GM12865 (cell line): ENCODE results near the gene NPC1.
"Not testable (repeated sequence)": the region's sequence is repeated elsewhere in the genome, so short reads cannot be mapped to it uniquely, and the experiment has no call there.

Source experiments
- DNase-seq: peaks from one replicate; pipeline ENCODE4 v3.0.0; 2010; ENCODE audit warnings: low read depth
- H3K4me3 ChIP-seq: 2 replicates; pipeline ENCODE4 v1.5.1; 2011; ENCODE audit warnings: mild to moderate bottlenecking, low read depth, low read length, control low read depth
- CTCF ChIP-seq: IDR thresholded peaks from 2 replicates; pipeline ENCODE4 v1.5.1; 2011; ENCODE audit warnings: low read length, control low read depth, low read depth, inconsistent platforms; ENCODE audit not compliant: insufficient read depth; ENCODE audit errors: missing control alignments

NPC1 gene

DNA sequence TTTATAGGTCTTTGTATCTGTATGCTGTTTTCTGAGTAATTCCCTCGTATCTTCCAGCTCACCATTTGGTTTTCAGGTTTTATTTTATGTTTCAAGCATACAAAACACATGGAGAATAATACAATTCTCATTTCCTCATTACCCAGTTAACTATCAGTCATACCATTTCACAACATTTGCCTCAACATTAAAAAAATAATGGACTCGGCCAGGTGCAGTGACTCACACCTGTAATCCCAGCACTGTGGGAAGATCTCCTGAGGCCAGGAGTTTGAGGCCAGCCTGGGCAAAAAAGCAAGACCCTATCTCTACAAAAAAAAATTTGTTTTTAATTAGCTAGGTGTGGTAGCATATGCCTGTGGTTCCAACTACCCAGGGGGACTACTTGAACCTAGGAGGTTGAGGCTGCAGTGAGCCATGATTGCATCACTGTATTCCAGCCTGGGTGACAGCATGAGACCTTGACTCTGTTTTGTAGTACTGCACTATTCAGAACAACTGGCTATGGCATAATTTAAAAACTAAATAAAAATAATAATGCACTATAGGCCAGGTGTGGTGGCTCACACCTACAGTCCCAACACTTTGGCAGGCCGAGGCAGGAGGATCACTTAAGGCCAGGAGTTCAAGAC, 20.3 kb downstream of the NPC1 start:
- DNase-seq, result no peak

DNA sequence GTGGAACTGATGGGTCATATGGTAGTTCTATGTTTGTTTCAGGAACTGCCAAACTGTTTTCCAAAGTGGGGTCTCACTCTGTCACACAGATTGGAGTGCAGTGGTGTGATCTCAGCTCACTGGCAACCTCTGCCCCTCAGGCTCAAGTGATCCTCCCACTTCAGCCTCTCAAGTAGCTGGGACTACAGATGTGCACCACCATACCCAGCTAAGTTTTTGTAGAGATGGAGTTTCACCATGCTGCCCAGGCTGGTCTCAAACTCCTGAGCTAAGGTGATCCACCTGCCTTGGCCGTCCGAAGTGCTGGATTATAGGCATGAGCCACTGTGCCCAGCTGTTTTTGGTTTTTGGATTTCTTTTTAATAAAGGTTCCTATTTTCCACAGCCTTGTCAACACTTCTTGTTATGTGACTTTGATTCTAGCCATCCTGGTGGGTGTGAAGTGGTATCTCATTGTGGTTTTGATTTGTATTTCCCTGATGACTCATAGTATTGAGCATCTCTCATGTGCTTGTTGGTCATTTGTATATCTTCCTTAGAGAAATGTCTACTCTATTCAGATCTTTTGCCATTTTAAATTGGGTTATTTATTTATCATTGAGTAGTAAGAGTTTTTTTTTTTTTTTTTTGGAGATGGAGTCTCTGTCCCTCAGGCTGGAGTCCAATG, 22.8 kb downstream of the NPC1 start:
- H3K4me3 ChIP-seq, result no peak overlapping the region
- no peak for TF ChIP-seq CTCF
- no peak for DNase-seq

More for the DNA sequence above, 20.3 kb downstream of the NPC1 start:
- no peak overlapping the region for H3K4me3 ChIP-seq
- no peak for TF ChIP-seq CTCF

DNA sequence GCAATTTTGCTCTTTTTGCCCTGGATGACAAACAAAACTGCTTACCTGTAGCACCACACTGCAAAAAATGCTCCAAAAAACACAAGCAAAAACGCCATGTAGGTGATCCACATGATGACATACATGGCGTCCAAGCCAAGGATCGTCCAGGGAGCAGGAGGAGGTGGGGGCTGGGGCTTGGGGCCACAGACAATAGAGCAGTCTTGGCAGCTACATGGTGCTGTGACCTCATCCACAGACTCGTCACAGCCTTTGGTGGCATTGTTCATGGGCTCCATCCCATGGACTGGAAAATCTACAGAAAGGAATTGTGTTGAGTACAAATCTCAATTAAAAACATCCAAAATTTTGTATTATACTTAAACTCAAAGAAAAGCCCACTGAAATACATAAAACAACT, 26.1 kb downstream of the NPC1 start:
- no peak for DNase-seq

DNA sequence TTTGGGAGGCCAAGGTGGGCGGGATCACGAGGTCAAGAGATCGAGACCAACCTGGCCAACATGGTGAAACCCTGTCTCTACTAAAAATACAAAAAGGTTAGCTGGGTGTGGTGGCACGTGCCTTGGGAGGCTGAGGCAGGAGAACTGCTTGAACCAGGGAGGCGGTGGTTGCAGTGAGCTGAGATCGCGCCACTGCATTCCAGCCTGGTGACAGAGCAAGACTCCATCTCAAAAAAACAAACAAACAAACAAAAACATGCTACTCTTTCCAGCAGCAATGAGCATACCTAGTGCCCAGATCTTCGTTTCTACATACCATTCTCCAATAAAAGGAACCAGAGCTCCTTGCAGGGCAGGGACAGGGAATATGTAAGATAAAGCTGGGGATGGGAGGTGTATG, 28.8 kb downstream of the NPC1 start:
- not testable (repeated sequence) for DNase-seq, H3K4me3 ChIP-seq

More for the DNA sequence above, 26.1 kb downstream of the NPC1 start:
- no peak for TF ChIP-seq CTCF
- H3K4me3 ChIP-seq, result no peak overlapping the region

DNA sequence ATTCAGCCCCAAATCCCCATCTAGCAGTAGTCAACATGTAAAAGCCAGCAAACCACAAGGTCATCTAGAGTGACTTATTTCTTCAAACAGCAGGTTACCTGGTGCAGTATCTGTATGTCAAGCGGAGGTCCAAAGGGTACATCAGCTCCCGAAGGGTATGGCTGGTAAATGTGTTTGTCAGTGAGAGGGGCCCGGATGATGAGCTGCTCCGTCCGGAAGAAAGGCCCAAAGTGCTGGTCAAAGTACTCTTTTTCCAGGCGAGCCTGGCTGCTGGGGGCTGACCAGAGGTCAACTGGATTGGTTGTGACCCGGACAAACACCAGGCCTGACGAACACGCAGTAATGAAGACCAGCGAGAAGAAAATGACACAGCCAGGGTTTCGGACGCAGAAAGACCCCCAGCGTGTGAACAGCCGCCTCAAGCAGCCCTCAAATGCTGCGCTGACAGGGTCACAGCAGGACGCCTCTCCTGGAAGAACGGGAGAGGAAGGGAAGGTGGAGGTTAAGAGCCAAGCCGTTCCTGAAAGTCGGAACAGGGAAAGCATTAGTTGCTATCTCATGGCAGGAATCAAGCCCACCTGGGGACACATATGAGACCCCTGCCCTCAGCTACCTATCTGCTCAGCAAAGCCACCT, 30.0 kb downstream of the NPC1 start:
- H3K4me3 ChIP-seq, result no peak overlapping the region
- no peak for TF ChIP-seq CTCF
- DNase-seq, result no peak

DNA sequence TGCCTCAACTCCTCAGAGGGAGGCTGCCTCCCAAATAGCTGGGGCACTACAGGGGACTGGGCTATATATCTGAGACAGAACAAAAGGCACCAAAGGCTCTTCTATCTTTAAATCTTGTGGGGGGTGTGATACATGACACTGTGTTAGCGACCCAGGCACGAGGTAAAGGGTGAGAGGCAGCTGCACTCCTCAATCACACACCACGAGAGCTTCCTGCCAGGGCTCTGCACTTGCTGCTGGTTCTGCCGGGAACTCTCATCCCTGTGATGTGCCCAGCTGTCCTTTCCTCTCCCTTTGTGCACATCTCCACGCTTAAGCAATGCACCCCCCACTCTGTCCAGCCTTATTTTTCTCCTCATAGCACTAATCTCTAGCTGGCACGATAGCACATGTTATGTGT, 32.4 kb downstream of the NPC1 start:
- H3K4me3 ChIP-seq, result no peak overlapping the region
- TF ChIP-seq CTCF, result no peak
- no peak for DNase-seq

DNA sequence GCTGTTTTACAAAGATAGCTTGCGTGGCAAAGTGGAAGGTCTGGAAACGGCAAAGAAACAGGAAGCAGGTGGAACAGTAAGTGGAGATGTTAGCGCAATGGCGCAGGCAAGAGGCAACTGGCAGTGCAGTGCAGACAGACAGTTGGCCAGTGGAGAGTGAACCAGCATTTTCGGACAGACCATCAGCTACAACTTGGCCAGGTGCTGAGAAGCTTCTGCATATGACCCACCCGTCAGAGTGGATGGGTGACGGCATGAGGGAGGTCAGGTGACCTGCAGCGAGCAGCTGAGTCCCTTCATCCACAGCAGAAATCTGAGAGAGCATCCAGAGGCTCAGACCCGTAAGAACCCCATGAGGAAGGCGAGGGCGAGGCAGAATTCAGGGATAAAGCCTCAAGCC, 33.8 kb downstream of the NPC1 start:
- no peak for DNase-seq
- H3K4me3 ChIP-seq, result no peak overlapping the region
- TF ChIP-seq CTCF, result no peak
